Fibroblast of pulmonary artery (primary cell): ENCODE results near the gene COL26A1.

ENCODE experiments used
- DNase-seq: peaks from one replicate; pipeline ENCODE4 v3.0.0-alpha.2; 2010; ENCODE audit warnings: low read depth
- H3K4me3 ChIP-seq: replicated peaks from 2 replicates; pipeline ENCODE4 v1.5.1; 2011; ENCODE audit warnings: low read depth, mild to moderate bottlenecking, control low read depth, low read length, moderate library complexity
- TF ChIP-seq, protein P1 (sequence below): IDR thresholded peaks from 2 replicates; pipeline ENCODE4 v1.5.1; 2011; ENCODE audit warnings: mild to moderate bottlenecking, control low read depth, low read length, inconsistent platforms; ENCODE audit errors: missing control alignments

COL26A1 gene

DNA sequence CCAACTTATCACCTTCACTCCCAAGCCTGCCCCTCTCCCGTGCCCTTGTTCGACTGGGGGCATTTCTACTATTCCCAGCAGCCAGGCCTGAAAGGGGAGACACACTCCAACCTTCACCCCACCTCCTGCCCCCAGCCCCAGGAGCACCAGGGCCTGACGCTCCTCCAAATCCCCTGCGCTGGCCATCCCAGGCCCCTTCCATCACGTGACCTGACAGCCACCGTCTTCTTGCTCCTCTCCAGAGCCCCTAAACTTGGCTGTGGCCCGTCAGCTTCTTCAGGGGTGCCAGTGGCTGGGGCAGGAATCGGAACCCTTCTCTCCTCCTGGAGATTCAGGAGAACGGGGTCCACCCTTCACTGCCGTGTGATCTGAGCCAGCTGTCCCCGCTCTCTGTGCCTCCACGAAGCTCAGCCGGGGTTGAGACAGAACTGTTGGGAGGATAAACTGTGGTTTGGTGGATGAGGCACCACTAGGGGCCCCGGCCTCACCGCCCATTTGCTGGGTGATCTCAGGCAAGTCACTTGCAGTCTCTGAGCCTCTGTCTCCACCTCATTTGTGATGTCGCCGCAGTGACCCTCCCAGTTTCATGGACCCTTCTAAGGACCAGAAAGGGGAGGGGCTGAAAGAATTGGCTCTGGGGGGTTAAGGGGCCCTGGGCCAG lies 175.4 kb downstream of the COL26A1 start:
- TF ChIP-seq, protein P1, sequence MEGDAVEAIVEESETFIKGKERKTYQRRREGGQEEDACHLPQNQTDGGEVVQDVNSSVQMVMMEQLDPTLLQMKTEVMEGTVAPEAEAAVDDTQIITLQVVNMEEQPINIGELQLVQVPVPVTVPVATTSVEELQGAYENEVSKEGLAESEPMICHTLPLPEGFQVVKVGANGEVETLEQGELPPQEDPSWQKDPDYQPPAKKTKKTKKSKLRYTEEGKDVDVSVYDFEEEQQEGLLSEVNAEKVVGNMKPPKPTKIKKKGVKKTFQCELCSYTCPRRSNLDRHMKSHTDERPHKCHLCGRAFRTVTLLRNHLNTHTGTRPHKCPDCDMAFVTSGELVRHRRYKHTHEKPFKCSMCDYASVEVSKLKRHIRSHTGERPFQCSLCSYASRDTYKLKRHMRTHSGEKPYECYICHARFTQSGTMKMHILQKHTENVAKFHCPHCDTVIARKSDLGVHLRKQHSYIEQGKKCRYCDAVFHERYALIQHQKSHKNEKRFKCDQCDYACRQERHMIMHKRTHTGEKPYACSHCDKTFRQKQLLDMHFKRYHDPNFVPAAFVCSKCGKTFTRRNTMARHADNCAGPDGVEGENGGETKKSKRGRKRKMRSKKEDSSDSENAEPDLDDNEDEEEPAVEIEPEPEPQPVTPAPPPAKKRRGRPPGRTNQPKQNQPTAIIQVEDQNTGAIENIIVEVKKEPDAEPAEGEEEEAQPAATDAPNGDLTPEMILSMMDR = no peak
- DNase-seq = no peak
- no peak overlapping the region for H3K4me3 ChIP-seq

DNA sequence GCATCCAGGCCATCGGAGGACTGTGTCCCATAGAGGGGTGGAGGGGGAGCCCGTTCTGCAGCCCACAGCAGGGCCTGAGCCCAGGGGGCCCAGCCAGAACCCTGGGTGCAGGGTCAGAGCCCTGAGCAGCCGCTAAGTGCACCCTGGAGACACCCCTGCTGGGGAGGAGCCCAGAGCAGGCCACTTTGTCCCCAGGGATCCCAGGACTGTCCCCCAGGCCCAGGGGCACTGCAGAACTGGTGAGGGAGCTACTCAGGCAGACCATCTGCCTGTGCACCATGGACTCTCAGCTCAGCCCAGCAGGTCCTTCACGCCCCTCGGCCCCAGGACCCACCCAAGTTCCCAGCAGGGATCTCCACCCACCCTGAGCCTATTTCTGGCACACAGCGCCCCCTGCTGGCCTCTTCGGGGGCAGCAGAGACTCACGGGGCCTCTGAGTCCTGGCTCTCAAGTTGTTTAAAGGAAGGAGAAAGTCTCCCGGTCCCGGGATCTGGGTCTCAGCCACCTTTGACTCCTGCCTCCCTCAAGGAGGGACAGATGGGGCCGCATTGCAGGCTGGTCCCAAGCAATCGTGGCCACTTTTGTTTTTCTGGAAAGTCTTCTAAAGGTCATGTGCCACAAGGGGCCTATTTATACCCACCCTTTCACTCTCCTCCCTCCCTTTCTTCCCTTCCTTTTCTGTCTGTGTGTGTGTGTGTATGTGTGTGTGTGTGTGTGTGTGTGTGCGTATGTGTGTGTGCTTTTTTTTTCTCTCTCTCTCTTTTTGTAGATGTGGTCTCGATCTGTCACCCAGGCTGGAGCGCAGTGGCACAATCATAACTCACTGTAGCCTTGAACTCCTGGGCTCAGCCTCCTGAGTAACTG lies 176.2 kb downstream of the COL26A1 start:
- no peak overlapping the region for H3K4me3 ChIP-seq
- DNase-seq = peak; percentile 43

GRCh38 chr7:101539784-101540183 lies 177.1 kb downstream of the COL26A1 start:
- no peak for DNase-seq
- TF ChIP-seq, protein P1 = no peak
- no peak overlapping the region for H3K4me3 ChIP-seq

More for the DNA sequence above, 176.2 kb downstream of the COL26A1 start:
- TF ChIP-seq, protein P1 = peak; percentile 76

DNA sequence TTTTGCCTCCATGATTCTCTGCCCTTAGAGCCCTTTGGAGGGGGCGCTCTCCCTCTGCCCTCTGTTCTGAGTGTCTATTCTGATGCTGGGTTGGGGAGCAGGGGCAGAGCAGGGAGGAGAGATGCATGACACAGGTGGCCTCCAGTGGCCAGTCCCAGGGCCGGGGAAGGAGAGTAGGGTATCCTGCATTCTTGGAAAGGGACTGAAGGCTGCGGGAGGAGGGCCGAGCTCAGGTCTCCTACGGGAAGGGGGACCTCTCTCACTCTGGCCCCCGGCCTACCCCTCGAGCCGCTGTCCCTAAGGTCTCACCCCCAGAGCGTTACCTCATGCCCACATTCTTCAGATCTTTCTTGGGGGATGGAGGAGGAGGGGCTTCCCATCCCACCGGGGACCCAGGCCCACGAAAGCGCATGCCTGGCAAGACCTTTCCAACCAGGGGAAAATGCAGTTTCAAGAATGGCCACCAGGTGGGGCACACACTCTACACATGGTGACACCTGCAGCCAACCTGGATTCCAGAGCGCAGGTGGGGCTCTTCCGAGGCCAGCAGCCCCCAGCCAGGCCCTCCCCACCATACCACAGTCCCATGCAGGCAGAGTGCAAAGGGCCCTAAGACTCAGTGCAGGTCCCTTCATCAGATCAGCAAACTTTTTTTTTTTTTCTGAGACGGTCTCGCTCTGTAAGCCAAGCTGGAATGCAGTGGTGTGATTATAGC lies 180.0 kb downstream of the COL26A1 start:
- H3K4me3 ChIP-seq = no peak overlapping the region
- TF ChIP-seq, protein P1 = peak; percentile 83
- peak; percentile 49 for DNase-seq

DNA sequence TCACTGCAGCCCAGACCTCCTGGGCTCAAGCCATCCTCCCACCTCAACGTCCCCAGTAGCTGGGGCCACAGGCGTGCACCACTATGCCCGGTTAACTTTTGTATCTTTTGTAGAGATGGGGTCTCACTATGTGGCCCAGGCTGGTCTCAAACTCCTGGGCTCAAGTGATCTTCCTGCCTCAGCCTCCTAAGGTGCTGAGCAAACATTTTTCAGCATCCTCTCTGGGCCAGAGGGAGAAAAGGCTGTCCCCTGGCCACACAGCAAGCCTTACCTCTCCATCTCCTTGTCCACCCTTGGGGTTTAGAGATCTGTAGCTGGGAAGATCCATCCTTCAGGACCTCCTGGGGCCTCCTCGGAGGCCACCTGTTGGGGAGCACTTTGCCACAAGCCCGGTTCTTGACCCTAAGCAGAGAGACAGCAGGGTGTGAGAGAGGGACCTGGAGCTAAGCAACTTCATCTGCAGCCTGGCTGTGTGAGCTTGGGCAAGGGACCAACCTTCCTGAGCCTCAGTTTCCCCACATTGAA lies 180.6 kb downstream of the COL26A1 start:
- no peak for DNase-seq
- TF ChIP-seq, protein P1 = no peak
- H3K4me3 ChIP-seq = no peak overlapping the region

GRCh38 chr7:101543846-101544245 lies 181.2 kb downstream of the COL26A1 start:
- H3K4me3 ChIP-seq = no peak overlapping the region
- no peak for DNase-seq
- TF ChIP-seq, protein P1 = no peak
